Measurements from ENCODE around the gene HNRNPA0.
"Not testable (repeated sequence)": the region's sequence is repeated elsewhere in the genome, so short reads cannot be mapped to it uniquely, and the experiment has no call there.

The HNRNPA0 gene

DNA sequence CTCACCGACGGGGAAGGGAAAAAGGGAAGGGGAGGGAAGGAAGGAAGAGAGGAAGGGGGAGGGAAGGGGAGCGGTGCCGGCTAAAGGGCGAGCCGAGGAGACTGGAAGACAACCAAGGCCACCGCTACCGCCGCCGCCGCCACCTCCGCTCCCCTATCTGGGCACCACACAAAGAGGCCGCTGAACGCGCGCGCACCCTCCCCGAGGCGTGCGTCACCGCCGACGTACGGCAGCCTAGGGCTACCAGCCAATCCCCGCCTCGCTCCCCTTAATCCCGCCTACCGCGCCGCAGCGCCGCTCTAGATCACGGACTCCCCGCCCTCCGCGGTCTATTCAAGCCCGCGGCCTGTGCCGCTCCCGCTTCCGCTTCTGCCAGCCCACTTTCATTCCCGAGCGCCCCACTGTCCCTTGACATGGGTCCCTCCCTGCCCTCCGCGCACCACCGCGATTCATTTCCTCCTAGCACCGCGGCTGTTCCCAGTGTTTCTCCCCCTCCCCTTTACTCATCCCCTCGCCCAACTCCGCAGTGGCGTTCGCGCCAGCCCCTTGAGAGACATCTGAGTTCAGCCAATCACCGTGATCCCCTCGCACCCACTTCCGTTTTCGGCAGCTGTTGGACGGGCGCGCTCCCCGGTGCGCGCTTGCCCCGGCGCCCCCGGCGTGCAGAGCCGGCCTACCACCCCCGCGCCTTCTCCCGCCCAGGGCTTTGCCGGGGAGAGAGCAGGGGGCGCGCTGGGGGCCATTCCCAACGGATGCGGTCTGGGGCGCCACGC lies at the start of gene HNRNPA0:
Gene HNRNPA0, minus strand, starts transcription at position 176 of the 773 bp plus-strand sequence. CDS start 297 bp downstream, outside the sequence.
- DNase-seq = peak; percentile 98

DNA sequence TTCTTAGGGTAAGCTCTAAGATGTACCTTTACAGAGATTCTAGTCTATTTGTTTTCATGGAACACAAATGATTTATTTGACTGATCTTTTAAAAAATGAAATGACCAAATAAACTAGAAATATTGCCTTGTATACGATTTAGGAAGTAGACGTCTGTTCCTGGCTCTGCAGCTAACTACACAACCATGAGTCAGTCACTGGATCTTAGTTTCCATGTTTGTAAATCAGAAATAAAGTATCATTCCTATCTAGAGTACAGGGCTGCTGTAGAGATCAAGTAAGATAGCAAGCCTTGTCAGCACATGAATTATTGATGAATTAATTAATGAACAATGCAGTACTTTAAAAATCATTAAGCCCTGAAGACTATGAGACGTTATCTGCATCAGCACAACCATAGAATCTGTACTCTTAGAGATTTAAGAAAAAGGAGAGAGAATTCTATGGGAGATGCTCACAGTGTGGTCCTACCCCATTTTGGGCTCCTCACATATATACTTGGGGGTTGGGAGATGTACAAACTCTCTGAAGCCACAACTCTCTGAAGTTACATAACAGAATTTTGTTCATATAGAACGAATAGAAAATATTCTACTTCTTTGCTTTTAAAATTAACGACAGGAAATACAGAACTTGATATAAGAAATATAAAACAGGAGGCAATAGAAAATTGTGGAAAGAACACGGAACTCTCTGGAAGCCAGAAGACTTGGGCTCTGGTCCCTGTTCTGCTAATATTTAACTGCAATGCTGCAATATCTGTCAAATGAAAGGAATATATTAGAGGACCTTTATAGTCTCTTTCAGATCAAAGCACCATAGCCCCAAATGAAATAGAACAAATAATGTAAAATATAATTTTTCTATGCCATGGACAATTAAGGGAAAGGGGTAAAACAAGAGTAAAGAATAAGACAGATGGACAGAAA lies 48.4 kb upstream of the HNRNPA0 start:
- DNase-seq = no peak

DNA sequence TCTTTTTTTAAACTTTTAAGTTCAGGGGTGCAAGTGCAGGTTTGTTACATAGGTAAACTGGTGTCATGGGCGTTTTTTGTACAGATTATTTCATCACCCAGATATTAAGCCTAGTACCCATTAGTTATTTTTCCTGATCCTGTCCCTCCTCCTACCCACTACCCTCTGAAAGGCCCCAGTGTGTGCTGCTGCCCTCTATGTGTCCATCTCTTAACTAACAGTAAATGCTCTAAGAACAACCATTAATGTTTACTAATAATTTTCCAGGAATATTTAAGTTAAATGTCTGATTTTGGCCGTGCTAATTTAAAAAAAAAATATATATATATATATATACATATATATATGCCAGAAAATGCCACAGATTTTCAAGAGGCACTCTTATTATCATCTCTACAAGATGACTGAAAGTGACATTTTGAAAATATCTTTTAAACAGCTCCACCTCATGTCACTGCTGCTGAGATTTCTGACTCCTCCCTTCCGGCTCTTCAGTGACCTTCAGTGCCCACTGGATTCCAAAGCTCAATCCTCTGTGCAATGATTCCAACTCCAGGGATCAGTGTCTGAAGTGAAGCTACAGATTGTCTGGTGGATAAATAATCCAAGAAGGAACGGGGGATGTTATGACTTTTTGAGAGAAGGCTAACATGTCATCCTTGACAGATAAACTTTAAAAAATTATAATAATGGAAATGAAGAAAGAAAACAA lies 46.7 kb upstream of the HNRNPA0 start:
- DNase-seq = no peak

DNA sequence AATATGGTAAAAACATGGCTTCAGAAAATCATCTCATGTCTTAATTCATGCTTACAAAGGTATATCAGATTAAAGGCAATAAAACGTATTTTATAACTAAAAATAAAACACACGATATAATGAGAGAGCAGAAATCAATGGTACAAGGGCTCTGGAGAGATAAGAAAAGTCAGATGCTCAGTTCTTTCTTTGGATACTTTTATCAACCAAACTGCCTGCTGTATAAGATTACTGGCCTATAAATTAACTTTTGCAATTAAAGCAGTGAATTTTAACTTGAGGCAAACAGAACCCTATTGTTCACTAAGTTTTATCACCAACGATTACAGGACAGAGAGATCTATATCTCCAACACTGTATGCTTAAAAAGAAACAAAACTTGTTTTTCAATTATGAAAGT lies 42.1 kb upstream of the HNRNPA0 start:
- no peak for DNase-seq

DNA sequence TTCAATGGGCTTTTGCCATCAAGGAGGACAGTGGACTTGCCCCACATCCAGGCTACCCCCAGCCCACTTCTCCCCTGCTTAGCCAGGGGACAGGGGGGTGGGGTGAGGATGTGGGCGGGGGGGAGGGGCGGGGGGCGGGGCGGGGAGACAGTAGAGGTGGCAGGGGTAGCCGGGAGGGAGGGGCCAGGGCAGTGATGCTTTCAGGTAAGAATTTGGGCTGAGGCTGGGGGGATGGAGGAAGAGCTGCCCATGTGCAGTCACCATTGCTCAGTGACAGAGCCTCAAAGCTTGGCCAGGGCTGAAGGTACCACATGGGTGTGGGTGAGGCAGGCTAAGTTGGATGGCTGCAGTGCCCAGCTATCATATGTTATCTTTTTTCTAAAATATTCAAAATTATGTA lies 40.7 kb upstream of the HNRNPA0 start:
- no peak for DNase-seq

DNA sequence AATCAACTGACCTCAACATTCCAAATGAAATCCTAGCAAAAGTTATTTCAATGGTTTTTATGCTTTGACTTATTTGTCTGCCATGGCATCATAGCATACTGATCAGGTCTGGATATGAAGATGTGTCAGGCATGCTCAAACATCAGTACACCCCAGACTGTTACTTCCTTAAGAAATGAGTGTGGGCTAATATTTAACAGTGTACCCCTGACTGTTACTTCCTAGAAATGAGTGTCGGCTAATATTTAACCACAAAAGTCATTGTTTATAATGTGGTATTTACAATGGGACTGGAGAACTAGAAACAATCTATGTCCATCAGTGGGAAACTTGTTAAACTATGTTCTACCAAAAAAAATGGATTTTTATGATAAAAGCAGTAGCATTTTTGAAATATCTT lies 38.1 kb upstream of the HNRNPA0 start:
- DNase-seq = no peak

DNA sequence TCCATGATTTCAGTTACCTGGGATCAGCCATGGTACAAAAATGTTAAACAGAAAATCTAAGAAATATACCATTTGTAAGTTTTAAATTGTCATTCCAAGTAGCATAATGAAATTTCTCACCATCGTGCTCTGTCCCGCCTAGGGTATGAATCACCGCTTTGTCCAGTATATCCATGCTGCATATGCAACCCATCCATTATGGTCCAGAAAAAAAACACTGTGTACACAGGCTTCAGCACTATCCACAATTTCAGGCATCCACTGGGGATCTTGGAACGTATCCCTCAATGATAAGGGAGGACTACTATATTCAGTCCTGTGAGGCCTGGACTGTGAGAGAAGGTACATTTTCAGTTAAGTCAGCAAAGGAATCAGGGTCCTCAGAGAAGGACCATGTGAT lies 37.6 kb upstream of the HNRNPA0 start:
- no peak for DNase-seq

DNA sequence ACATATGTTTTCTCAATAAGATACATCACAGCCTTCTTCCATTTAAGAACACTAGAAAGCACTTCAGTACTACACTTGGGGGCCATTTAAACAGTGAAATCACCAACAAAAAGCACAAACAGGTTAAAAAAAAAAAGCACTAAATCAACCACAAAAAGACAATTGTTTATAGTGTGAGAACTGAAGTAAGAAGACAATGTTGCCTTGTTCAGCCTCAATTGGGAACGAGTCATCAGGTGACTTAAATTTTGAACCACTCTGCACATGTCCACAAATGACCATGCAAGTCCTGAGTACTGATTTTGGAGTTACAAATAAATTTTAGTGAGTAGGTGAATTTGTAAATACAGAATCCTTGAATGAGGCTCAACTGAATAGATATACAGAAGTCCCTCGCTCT lies 37.2 kb upstream of the HNRNPA0 start:
- no peak for DNase-seq

DNA sequence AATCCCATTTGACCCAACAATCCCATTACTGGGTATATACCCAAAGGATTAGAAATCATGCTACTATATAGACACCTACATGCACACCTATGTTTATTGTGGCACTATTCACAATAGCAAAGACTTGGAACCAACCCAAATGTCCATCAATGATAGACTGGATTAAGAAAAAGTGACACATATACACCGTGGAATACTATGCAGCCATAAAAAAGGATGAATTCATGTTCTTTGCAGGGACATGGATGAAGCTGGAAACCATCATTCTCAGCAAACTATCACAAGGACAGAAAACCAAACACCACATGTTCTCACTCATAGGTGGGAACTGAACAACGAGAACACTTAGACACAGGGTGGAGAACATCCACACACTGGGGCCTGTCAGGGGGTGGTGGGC lies 34.4 kb upstream of the HNRNPA0 start:
- not testable (repeated sequence) for DNase-seq

DNA sequence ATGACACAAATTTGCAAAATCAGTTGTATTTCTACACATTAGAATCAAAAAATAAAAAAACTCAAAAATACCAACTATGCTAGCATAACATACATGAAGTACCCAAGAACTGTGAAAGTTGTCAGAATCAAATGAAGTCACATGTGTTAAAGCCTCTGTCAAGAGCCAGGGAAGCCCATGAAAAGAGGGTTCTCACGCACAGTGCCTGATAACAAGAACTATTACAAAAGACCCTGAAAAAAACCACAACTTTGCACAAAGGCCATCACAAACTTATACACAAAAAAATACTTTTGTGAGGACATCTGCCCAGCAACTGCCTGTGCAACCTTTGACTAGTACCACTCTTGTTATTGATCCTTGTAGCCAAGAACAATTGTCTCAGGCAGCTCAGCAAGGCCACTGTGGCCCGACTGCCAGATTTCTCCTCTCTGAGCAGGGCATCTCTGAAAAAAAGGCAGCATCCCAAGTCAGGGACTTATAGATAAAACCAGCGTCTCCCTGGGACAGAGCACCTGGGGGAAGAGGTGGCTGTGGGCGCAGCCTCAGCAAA lies 28.9 kb upstream of the HNRNPA0 start:
- DNase-seq = peak; percentile 1

DNA sequence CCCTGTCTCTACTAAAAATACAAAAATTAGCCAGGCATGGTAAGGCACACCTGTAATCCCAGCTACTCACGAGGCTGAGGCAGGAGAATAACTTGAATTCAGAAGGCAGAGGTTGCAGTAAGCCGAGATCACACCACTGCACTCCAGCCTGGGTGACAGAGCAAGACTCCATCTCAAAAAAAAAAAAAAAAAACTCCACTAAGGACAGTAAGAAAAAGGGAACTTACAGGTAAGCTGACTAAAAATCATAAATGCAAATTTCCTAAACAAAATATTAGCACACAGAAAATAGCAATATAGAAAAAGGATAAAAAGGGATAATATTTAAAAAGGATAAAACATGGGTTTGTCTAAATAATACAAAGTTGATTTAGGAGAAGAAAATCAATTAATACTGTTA lies 27.9 kb upstream of the HNRNPA0 start:
- DNase-seq = no peak

DNA sequence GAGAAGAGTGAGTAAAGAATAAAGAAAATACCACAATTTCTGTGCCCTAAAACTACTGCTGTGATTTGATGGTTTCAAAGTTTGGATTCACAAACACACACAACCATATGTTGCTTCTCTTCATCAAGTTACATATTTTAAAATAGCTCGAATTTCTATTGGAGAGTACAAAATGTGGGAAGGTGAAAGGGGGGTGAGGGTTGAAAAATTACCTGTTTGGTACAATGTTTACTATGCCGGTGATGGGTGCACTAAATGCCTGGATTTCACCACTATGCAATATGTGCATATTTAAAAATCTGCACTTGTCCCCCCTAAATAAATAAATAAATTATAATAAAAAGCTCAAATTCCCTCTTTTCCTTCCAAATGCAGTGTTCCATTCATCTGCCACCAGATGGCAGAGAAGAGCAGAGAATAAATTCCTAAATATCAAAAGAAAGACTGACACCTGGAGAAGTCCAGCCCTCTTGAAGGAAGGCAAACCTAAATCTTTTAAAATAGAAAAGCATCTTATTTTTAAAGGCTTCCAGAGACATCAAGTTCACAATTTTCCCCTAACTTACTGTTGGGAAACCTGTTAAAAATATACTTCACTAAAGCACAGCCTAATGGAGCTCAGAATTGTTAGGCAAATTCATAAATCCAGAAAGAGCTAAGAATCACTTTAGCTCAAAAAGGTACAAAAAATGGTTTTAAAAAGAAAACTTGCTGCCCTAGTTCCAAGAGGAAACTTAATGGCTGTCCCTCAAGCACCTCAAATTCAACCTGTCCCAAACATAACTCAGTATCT lies 24.8 kb upstream of the HNRNPA0 start:
- peak; percentile 2 for DNase-seq

DNA sequence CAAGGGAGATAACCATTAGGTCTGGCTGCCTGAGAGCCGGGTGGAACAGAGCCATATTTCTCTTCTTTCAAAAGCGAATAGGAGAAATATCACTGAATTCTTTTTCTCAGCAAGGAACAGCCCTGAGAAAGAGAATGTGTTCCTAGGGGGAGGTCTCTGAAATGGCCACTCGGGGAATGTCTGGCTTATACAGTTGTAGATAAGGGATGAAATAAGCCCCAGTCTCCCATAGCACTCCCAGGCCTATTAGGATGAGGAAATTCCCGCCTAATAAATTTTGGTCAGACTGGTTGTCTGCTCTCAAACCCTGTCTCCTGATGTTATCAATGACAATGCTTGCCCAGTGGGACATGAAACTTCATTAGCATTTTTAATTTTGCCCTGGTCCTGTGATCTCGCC lies 13.8 kb upstream of the HNRNPA0 start:
- not testable (repeated sequence) for DNase-seq

DNA sequence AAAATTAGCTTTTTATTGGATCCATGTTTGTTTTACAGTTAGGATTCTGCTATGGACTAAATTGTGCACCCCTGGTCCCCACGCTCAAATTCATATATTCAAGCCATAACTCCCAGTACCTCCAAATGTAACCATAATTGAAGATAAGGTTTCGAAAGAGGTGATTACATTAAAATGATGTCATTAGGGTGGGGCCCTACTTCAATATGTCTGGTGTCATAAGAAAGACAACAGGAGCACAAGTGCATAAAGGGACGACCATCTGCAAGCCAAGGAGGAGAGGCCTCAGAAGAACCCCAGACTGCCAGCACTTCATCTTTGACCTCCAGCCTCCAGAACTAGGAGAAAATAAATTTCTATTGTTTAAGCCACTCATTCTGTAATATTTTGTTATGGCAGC lies 7.4 kb upstream of the HNRNPA0 start:
- no peak for DNase-seq

DNA sequence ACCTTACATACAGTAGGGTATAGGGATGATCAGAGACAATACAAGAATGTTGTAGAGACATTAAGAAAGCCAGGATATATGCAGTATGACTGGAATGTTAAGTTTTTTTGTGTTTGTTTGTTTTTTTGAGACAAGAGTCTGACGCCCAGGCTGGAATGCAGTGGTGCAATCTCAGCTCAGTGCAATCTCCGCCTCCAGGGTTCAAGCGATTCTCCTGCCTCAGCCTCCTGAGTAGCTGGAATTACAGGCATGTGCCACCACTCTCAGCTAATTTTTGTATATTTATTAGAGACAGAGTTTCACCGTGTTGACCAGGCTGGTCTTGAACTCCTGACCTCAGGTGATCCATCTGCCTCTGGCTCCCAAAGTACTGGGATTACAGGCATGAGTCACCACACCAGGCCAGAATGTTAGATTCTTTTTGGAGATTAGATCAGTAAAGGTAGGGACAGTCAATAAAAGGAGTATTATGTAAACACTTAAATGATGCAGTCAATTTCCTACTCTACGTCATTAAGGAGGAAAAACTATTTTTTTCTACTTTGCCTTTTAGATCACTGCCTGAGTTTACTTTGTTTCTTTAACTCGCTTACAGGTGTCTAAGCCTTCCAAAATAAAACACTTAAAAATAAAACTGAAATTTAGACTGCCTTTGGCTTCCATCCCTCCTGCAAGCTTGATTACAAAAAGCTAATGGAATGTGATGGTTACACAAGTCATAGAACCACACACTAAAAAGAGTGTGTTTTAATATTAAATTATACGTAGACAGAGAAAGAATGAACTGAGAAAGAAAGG lies 6.8 kb upstream of the HNRNPA0 start:
- DNase-seq = no peak

DNA sequence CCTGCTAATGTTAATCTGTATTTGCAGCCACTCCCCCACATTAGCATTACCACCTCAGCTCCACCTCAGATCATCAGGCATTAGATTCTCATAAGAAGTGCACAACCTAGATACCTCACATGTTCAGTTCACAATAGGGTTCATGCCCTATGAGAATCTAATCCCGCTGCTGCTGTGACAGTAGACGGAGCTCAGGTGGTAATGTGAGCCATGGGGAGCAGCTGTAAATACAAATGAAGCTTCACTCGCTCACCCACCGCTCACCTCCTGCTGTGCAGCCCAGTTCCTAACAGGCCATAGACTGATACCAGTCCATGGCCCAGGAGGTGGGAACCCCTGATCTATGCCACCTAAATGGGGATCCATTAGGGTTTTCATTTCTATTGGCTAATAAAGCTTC lies 6.1 kb upstream of the HNRNPA0 start:
- DNase-seq = no peak

DNA sequence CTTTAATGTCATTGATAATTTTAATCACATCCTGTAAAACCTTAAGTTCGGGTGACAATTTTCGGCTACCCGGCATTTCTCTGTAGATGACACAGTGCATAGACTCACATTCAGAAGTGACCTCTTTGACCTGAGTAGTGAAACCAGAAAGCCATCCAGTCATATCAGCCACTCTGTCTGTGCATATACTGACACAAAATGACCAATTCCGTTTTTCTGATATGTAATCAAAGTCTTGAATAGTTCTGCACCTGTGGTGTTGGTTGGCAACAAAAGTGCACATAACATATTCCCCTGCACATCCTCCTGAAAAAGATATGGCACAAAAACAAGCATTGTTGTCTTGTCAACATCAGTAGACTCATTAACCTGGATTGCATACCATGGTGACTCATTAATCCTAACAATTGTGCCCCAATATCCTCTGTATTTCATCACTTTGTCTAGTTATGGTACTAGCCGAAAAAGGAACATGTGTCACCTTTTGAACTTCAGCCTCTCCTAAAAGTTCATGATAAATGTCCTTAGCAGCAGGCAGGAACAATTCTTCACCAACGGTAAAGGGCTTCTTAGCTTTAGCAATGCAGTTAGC lies 4.6 kb upstream of the HNRNPA0 start:
- peak; percentile 22 for DNase-seq

DNA sequence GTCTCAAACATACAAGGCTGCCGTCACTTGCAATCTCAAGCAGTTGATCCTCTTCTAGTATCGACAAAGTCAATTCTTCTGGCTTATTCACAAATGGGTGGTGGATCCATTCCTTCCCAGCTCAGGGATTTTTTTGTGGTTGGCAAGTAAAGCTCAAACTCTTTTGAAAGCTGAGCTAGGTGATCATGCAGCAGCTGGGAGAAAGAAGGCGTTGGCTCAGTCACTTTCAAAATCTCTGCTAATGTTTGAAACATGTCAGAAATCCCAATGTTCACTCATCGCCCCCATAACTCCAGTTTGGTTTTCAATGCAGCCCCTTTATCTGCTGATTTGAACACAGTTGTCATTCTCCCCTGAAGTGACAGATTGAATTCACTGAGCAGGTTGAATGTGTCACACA lies 4.0 kb upstream of the HNRNPA0 start:
- DNase-seq = no peak

DNA sequence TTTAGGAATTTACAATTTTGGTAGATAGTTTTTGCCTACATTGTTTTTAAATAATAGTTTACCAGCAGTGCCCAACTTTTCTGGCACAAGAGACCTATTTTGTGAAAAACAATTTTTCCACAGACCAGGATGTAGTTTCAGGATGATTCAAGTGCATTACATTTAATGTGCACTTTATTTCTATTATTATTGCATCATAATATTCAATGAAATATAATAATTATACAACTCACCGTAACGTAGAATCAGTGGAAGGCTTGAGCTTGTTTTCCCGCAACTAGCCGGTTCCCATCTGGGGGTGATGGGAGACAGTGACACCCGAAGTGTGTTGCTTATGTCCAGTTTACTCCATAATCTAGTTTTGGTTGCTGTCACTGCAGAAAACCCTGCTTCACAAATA lies 3.5 kb upstream of the HNRNPA0 start:
- no peak for DNase-seq

DNA sequence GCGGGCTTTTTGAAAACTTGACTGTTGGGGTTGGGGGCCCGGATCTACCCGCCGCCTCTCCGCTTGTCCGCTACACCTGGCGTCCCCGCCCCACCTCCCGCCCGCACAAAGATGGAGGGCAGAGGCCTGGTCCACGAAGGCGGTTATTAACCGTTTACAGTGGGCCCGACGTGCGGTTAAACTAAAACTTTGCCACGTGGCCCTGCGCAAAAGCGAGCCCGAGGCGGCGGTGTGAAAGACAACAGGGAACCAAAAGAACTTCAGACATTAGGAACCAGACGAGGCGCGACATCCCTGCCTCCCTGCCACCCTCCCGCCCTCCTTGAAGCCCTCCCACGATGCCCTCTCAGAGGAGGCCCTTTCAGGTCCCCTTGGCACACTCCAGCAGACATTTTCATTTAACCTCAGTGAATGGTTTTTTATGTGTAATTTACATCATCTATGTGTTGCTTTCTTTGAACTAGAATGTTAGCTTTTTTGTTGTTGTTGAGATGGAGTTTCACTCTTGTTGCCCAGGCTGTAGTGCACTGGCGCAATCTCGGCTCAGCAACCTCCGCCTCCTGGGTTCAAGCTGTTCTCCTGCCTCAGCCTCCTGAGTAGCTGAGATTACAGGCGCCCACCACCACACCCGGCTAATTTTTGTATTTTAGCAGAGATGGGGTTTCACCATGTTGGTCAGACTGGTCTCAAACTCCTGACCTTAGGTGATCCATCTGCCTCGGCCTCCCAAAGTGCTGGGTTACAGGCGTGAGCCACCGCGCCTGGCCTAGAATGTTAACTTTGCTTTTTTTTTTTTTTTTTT lies 999 bp upstream of the HNRNPA0 start:
- DNase-seq = peak; percentile 60
